ENCODE measurements around the gene ANKRD11.
"Not testable (repeated sequence)": the region's sequence is repeated elsewhere in the genome, so short reads cannot be mapped to it uniquely, and the experiment has no call there.

Gene ANKRD11

DNA sequence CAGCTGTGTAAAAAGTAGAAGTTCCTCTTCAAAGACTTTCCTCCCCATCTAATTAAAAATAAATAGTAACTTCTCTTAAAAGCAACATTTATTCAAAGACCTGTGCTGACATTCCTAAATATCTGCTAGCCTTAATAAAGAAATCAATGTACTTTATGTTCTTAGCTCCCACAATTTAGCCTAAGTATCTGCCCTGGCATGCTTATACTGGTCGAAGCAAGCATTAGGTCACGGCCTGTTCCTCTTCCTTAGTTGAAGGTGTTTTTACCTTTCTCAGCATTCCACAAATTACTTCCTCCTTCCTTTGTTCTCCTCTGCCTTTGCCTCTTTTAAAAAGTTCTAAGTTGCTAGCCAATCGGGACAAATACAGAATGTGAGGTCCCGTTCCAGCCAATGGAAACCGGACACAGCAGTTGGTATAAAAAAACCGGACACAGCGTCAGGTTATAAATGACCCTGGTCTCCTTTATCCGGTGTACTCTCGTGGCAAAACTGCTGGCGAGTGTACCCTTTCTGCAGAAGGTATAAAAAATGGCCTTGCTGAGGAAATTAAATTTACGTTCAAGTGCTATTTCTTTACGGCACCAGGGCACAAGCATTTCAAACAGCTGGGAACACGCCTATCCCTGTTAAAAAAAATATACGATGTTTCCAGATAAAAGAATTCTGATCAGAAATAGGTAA is 127.7 kb downstream of the ANKRD11 start:
- not testable (repeated sequence) for DNase-seq

DNA sequence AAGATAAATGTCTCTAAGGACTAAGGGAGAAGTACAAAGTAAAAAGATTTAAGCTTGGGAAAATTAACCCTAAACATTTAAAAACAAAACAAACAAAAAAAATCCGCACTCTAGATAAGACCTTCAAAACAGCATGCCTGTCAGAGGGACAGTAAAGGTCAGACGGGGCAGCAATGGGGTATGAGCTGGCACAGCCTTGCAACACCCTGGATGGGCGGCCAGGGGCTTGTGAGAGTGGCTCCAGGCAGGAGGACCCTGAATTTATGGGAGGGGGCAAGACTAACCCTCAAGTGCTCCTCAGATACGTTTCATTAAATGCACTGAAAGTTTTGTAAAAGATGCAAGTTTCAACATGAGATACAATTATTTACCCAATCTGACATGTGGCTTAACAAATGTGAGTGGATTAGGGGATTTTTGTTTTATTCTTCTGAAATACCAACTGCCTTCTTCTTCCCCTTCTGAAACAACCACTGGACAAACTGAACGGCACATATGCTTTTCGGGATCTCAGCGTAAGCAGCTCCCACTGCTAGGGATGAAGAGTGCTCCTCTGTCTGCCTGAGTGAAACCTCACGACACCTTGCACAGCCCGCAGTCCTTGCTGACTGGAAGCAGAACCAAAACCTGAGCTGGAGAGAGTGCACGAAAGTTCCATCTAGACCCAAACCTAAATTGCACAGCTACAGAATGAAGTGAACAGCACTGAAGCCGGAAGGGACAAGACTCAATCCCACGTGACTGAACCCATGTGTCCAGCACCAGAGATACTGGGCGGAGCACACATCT is 128.4 kb downstream of the ANKRD11 start:
- DNase-seq: no peak

DNA sequence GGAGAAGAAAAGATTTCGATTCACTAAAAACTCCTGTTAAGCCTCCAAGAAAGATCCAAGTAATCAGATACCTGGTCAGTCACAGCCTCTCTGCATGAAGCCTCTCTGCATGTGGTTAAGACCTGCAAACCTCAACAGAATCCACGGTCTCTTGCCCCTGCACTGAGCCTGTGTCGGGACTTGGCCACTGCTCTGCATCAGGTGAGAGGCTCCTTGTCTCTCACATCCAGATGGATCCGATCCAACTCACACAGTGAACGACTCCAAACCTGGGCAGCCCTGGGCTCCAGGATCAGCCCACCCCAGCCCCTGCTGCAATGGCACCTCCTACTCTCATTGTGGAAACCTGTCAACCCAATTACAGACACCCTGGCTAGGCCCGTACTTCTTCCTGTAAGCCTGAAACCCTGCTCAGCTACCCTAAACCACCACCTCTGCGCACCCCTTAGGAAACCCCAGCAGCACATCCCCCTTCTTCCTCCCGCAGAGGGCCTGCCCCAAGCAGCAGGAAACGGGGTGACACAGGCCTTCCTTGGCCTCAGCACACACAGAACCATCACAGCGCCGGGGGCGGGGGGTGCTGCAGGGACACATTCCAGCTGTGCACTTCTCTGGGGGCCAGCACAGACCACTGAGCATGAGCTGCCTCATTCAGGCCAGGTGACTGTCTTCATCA is 129.5 kb downstream of the ANKRD11 start:
- DNase-seq: peak; percentile 65

DNA sequence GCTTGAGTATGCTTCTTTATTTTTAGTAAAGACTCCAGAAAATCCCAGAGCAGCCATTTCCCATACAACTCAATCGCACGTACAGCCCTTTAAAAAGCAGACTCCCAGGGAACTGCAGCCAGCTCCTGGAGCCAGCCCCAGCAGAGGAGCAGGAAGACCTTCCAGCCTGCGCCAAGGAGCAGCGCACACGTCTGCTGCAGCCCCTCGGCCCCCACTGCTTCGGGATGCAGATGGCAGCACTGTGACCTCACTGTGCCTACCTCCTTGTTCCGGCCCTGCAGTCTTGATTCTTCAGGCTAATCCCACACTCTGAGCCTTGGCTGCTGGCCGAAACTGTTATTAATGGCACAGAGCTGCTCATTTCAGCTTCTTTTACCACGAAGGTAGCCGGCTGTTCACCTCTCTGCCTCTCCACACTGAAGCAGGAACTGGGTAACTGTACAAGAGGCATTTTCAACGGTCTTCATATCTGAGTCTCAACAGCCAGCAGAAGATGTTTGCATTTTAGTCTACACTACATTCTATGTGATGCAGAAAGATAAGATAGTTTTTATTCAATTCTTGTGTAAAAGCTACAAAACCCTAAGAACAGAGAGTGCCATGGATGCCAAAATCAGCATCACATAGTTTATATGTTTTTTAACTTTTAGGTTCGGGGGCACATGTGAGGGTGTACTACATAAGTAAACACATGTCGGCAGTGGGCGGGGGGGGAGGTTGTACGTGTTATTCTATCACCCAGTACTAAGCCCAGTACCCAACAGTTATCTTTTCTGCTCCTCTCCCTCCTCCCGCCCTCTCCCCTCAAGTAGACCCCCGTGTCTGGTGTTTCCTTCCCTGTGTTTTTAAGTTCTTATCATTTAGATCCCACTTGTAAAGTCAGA is 130.9 kb downstream of the ANKRD11 start:
- DNase-seq: no peak

DNA sequence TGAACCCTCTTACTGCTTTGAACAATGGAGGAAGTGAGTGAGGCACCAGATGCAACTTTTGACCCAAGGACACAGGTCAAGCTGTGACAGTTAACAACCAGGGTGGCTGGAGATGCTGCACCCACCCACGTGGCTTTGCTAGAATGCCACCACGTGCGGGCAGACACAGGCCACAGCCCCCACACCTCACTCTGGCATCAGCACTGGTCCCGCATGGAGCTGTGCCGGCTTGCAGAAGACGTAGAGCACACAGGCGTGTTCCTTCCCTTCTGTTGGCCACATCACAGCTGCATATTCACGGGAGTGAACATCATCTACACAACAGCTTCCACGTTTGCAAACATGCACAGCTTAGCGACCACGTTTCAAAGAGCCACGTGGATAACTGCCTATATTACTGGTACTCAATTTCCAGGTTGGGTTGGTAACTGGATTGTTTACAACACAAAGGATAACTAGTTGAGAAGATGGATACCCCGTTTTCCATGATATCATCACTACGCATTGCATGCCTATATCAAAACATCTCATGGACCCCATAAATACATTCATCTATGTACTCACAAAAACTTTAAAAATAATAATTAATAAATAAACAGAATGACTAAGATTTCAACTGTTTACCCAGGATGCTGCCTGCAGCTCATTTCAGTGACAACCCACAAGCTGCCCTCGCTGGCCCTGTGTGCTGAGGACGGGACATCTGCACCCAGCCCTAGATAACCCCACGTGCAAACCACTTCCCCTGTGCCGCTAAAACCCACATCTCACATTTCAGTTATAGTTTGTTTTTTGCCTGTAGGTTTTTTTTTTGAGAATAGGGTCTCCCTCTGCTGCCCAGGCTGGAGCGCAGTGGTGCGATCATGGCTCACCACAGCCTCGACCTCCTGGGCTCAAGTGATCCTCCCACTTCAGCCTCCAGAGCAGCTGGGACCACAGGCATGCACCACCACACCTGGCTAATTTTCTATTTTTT is 132.0 kb downstream of the ANKRD11 start:
- DNase-seq: peak; percentile 32

DNA sequence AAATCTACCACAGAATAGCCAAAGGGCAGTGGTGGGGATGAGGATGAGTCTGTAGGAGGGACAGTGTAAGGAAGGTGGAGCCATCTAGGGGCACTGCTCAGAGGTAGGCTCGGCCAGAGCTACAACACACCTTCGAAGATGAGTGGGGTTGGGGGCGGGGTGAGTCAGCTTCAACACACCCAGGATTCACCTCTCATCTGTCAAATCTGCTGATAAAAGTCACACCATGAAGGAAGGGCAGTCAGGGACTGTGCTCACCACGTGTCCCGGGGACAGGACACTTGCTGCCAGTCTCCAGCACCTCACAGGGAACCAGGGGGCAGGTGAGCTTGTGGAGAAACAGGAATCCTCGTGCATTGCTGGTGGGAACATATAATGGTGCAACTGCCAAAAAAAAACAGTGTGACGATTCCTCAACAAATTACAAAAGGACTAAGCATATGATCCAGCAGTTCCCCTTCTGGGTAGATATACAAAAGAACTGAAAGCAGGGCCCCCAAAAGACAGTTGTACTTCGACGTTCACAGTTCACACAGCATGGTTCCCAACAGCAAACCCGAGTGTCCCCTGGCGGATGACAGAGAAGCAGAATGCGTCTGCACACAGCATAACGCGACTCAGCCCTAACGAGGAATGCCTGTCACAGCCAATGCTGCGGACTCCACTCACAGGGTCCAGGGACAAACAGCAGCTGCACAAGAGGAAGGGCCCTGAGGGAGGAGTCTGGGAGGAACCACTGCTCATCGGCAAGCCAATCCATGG is 133.1 kb downstream of the ANKRD11 start:
- DNase-seq: no peak

DNA sequence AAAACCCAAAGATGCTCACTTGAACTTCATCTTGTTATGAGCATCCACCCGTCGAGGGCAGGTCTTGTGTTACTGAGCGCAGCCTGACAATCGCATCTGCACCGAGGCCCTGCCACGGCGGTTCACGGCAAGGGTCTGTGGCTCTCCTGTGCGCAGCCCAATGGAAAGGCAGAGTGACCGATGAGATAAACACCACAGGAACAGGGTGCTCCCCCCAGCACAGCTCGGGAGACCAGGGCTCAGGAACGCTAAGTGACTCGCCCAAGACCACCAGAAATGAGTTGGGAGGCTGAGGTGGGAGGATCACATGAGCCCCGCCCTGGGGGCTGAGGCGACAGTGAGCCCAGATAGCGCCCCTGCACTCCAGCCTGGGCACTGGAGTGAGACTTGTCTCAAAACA is 134.7 kb downstream of the ANKRD11 start:
- DNase-seq: no peak

DNA sequence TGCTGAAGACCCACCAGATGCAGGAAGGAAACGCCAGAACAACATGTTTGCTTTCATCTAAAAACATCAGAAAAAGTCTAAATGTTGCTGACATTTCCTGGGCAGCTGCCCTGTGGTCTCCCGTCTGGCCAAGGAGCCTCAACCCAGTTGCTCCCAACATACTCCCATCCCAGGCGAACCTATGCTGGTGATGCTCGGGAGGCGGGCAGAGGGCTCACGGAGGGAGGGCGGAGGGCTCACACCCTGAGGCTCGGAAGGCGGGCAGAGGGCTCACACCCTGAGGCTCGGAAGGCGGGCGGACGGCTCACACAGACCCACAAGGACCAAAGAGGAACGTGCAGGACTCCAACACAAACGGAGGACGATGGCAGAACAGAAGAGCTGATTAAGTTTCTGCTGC is 135.4 kb downstream of the ANKRD11 start:
- DNase-seq: no peak

DNA sequence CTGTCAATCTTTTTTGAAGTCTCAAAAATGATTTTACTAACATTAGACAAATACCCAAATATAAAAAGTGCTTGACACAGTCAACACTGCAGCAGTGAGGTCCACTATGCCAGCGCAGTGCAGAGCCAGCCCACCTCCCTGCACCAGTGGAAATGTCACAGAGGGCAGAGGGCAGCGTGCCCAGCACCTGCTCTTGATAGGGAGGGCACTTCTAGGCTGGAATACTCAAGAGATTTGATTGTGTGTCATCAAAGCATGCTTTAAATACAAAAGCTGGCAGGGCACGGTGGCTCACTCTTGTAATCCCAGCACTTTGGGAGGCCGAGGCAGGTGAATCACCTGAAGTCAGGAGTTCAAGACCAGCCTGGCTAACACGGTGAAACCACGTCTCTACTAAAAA is 136.0 kb downstream of the ANKRD11 start:
- DNase-seq: no peak

DNA sequence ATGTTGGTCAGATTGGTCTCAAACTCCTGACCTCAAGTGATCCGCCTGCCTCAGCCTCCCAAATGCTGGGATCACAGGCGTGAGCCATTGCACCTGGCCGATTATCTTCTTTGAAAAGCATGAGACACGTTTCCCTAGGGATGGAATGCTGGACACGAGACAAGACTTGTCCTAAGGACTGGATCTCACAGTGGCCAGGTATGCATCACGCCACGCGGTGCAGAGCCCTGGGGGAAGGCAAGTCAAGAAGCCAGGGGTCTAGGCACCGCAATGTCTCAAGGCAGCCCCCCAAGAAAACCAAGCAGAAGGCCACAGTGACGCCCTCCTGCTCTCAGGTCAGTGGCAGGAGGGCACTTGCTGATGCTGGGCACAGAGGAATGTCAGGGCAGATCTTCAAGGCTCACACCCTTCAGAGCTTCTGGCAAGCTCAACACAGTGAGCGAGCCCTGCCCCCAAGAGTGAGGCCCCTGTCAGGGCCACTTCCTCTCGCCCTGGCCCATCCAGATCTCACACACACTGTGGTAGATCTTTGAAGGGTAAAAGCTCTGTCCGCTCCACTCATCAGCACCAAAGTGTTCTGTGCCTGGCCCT is 138.2 kb downstream of the ANKRD11 start:
- DNase-seq: no peak

DNA sequence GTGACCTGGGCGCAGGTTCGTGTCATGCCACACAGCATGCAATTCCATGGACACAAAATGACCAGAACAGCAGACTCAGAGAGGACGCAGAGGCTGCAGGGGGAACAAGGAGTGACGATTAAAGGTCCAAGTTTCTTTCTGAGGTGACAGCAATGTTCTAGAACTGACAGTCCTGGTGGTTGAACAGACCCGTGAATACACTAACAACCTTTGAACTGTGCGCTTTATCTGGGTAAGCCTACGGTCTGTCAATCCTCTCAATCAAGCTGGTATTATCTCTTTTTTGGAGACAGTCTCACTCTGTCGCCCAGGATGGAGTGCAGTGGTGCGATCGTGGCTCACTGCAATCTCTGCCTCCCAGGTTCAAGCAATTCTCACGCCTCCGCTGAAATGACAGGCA is 138.7 kb downstream of the ANKRD11 start:
- no peak for DNase-seq

DNA sequence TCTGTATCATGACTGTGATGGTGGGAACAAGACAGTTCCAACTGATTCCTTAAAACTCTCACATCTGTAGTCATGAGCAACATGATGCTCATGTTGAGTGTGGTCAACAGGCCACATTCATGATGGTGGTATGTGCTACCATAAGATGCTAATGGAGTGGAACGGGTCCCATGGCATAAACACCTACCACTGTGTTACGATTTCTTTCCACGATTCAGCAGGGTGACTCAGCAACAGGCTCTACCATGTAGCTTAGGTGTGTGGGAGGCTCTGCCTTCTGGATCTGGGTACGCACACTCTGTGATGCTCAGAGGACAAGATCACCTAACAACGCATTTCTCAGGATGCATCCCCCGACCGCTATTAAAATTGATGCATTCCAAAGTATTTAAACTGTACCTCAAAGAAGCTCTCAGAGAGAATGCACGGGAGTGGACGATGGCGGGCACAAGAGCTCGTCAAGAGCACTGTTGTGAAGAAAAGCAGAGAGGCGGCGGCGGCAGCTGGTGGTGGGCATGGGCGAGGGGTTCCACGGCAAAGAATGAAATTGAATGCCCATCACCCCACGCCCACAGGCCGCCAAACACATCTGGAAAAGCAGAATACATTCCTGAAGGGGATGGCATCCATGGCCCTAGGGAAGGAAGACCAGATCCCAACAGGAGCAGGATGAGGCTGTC is 139.5 kb downstream of the ANKRD11 start:
- DNase-seq: no peak

DNA sequence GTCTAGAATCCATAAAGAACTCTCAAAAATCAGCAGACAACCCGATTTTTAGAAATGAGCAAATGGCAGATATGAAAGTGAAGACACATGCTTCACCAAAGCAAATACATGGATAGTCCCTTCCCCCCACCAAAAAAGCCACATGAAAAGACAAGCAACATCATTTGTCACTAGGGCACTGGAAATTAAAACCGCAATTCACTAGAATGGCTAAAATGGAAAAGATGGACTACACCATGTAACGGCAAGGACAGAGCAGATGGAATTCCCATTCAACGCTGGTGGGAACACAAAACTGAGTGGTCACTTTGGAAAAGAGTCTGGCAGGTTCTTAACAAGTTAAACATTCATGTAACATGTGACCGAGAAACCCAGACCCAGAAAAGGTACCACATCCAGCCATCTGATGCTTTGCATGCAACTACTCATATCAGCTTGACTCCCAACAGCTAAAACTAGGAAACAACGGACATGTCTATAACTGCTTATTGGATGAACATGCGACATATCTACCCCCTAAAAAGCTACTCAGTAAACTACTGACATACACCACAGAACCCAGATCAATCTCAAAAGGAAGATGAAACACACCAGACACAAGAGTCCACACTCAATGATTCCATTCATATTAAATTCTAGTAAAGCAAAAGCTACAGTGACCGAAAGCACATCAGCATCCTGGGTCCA is 140.3 kb downstream of the ANKRD11 start:
- no peak for DNase-seq

DNA sequence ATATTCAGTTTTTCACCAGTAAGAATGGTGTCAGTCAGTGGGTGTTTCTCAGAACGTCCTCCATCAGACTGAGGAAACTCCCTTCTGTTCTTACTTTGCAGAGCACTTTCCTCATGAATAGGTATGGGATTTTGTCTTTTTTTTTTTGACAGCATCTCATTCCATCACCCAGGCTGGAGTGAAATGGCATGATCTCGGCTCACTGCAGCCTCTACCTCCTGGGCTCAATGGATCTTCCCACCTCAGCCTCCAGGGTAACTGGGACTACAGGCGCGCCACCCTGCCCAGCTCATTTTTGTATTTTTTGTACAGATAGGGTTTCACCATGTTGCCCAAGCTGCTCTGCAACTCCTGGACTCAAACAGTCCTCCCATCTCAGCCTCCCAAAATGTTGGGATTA is 142.6 kb downstream of the ANKRD11 start:
- DNase-seq: no peak

DNA sequence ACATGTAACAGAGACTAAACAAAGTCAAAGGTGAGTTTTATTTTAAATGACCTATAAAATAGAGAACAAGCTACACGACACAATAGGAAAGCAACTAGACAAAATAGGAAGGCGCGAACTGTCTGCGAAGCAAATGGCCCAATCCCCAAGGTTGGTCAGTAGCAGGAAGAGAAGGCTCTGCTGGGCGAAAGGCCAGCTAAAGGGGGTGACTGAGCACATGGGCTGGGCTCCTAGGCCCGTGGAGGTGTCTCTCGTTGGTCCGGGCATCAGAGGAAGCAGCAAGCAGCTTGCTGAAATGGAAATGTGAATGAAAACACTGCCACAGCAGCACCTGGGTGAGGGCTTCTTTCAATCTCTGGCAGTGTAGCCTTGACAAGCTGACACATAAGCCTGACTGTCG is 143.5 kb downstream of the ANKRD11 start:
- no peak for DNase-seq

DNA sequence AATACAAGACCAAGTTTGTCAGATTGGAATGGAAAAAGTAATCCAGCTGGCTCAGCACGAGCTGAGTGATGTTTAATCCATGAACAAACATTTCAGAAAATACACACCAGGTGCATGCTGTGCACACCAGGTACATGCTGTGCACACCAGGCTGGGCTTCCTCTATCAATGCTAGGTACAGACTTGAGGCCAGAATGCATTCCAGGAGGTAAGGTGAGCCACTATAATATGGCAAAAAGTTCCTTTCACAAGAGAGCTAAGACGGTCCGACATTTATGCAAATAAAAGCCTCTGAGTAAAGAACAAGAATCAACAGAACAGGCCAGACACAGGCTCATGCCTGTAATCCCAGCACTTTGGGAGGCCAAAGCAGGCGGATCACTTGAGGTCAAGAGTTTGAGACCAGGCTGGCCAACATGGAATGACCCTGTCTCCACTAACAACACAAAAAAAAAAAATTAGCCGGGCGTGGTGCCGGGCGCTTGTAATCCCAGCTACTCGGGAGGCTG is 144.7 kb downstream of the ANKRD11 start:
- no peak for DNase-seq

DNA sequence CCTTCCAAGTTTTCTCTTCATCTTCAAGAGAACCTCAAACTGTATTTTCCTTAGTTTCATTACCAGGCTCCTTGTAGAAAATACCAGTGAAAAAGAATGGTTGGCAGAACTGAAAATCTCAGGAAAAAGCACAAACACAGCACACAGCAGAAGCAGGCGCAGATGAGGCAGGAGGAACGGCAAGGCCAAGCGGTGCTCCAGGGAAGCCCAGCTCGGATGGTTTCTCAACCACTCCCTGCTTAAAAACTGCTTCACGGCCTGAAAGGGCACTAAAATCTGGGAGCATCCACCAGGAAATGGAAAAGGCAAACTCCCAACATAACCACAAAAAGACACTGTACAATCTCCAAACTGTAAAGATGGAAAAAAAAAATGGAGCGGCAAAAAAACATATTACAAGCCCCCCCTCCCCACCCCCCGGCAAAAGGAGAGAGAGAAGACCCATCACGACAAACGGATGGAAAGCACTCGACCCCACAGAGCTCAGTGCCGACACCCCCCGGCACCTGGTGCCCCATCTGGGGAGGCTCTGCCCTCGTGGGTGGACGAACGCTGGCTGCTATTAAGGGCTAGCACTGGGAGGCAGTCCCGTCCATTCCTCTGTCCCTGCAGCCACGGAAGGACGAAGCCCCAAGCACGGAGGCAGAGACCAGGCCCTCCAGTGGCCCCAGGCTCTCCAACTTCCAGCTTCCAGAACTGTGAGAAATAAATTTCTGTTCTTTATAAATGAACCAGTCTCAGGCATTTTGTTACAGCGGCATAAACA is 145.3 kb downstream of the ANKRD11 start:
- no peak for DNase-seq

DNA sequence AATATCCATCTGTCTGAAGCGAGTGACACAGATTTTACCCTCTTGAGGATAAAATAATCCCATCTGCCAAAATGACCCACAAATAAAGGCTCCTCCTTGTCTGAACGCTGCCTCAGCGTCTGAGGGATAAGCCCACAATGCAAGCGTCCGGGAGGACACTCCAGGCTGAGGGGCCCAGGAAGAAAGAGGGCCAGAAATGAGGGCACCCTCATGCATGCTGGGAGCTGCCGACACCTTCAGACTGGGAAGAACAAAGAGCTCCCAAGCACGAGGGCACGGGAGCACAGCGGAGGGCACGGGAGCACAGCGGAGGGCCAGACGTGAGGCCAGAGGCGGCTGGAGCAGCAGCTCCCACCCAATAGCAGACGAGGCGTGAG is 145.9 kb downstream of the ANKRD11 start:
- DNase-seq: no peak

Measured in T-helper 9 cell (primary cell).